Right hindlimb (tissue), 1 donor: ENCODE data around the gene NOXRED1.

Source experiments
- DNase-seq: peaks from one replicate; pipeline ENCODE4 v3.0.0-alpha.2; 2018

Gene NOXRED1

DNA sequence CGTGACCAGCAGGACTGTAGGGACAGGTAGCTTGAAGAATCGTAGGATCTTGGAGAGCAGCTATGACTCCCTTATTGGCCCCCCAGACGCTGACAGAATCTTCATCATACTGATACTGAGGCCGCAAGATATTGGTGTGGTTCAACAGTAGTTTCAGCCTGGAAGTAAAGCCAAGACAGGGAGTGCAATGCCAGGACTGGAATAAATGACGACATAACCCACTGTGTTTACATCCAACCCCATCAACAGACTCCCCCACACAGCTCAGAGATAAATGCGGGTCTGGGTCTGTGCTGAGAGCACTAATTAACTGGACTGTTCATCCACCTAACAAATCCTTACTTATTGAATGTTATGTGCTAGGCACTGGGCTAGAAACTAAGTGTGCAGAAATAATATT lies 16.6 kb downstream of the NOXRED1 start:
- DNase-seq, result no peak

DNA sequence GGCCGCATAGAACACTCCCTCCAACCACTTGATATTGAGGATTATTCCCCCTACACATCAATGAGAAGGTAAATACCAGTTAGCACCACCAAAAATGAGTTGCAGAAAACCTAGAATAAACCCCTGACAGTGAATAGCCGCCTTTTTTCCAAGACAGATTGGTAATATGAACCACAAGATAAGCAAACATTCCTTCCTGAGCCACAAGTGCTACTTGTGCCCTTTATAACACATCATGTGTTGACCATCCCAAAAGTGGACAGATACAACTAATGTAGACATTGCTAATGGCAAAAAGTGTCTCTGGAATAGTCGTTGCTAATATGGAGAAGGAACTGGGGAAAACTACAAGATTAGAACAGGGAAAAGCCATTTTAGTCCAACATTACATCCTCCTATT lies 17.2 kb downstream of the NOXRED1 start:
- no peak for DNase-seq

DNA sequence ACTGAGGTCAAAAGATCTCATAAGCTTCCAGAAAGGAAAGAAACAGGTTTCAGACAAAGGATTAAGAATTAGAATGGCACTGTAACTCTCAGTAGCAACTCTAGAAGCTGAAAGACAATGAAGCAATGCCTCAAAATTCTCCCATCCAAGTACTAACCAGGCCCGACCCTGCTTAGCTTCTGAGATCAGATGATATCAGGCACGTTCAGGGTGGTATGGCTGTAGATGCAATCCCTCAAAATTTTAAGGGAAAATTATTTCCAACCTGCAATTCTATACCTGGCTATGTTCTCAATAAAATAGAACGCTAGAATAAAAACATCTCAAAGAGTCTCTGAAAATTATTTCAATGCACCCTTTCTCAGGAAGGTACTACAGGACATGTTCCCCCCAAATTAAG lies 19.6 kb downstream of the NOXRED1 start:
- DNase-seq, result no peak

DNA sequence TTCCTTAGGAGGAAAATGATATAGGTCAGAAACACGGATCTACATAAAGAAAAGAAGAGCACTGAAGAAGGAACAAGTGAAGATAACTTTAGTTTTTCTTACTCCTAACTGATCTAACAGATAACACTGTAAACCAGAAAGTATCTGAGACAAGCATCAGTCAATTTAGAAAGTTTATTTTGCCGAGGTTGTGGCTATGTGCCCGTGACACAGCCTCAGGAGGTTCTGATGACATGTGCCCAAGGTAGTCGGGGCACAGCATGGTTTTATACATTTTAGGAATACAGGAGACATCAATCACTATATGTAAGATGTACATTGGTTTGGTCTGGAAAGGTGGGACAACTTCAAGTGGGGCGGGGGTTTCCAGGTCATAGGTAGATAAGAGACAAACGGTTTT lies 23.1 kb downstream of the NOXRED1 start:
- DNase-seq, result no peak

DNA sequence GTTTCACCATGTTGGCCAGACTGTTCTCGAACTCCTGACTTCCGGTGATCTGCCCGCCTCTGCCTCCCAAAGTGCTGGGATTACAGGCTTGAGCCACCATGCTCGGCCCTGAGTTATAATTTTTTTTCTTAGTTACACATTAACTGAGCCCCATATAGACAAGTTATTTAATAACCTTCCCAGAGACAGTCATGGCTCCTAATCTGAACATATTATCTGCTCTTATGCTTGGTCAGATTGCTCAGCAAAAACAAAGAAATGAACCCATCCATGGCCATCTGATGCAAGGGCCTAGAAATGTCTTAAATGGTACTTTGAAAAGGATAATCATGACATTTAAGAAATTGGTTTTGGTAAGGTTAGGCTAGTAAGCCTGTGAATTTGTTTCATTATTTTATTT lies 33.1 kb downstream of the NOXRED1 start:
- no peak for DNase-seq

DNA sequence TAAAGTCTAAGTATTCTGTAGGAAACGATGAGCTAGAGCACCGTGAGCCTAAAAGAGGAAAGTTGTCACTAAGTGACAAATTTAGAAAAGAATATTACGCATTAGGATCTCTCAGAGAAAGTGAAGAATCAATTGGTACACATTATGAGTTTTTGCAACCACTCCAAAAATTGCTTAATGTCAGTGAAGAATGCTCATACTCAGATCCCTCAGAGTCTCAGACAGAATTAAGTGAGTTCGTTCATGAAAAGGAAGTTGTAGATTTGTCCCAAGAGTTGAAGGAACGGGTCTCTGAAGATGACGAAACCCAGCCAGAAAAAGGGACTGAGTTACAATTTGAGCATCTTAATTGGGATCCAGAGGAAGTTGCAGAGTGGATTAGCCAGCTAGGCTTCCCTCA lies 44.6 kb downstream of the NOXRED1 start:
- no peak for DNase-seq

DNA sequence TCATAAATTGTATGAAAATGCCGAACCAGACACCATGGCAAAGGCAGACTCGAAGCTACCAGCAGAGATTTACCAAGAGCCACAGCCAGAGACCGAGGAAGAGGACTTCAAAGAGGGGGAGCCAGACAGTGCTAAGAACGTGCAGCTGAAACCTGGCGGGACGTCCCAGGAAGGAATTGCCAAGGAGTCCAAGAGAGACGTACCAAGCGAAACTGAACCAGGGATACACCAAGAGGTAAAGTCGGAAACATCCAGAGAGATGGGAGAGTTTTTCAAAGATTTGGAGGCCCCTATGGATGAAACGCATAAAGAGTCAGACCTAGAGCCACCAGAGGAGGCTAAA lies 45.9 kb downstream of the NOXRED1 start:
- DNase-seq, result no peak

DNA sequence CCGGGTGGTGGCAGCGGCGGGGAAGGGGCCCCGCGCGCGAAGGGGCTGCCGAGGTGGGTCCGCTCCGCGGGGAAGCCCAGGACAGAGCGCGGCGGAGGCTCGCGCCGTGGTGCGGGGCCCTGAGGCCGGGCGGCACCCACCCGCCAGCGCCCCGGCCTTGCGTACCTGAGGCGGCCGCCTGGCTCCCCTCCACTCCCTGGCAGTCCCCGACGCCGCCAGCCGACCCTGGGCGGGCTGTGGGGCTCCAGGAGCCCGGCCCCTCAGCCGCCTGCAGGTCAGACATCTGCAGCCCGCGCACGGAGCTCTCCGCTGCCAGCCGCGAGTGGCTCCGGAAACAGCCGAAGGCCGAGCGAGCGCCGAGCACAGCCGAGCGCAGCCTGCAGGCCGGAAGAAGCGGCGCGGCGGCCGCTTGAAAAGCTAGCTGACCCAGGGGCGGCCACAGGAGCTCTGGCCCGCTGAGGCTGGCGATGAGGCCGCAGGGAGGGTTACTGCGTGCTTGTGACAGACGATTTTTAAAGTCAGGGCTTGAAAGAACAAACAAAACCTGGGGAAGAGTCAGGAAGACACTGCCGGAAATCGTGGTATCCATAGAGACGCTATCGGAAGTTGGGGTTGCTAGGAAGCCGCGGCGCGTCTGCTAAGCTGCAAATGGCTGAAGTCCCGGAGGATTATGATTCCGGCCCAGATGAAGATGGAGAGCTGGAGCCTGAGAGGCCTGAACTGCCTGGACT lies 46.4 kb downstream of the NOXRED1 start, which contains the start of the genes SAMD15 and TMED8:
Gene SAMD15, plus strand, starts transcription at position 609 of the 731 bp plus-strand sequence. Its CDS starts 40 bp downstream, at position 649.
Gene TMED8, minus strand, starts transcription at position 324 of the 731 bp plus-strand sequence. Its CDS starts 41 bp downstream, at position 283.
- DNase-seq, result peak; percentile 94

DNA sequence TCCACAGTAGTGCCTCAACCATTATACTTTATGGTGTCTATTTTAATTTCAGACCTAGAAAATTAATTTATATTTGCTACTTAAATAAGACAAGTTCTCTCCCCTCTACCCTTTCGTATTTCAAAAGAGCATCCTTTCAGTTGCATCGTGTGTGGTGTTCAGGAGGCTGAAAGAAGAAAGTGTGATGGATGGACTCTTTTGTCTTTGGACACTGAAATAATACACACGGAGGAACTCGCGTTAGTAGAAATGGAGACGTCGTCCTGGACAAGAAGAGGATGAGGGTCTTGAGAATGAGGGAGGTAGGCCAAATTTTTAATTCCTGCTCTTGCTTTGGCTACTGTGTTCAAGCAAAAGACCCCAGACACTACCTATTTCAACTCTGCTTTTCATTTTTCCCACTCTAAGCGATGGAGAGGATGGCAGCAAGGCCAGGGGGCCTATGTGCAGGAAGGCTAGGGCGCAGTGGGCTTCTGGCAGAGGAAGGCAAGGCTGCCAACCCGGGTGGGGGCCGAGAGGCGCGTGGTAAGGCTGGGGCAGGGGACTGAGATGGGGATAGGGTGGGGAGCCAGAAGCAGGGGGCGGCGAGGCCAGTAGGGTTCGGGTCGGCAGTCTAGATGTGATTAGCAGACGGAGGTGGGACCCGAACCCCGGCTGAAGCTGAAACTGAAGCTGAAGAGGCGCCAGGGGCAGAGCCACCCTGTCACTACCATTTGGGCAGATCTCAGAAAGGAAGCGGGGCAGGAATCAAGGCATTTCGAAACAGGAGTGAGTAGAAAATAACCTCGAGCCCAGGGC lies 47.2 kb downstream of the NOXRED1 start:
- DNase-seq, result peak; percentile 48

DNA sequence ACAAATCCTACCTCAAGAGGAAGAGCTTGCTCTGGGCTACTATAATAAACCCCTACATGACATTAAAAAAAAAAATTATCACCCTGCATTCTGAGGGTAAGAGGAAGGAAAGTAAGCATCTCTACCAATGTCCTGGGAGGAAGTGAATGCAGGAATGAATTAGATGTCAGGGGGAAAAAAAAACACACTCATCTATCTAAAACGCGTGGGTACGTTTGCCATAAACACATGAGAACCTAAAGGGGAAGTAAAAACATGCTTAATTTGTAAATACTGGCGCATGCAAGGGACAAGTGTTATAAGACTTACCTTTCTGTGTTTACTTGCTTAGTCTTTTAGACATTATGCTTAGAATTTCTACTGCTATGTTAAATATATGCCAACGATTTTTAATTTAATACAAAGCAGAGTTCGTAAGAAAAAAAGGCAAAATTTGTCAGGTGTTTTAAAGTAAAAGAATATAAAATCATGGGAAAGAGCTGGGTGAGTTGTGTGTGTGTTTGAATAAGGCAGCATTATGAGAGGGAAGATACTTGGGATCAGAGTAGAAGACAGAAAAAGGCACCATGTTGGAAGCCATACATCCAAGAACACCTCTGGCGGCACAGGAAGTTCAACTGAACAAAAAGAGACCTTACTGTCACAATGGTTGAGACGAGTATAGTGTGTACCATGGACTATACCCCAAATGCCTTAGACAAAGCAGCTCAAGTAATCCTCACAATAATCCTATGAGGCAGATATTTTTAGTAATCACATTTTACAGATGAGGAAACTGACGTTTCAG lies 48.0 kb downstream of the NOXRED1 start:
- no peak for DNase-seq

DNA sequence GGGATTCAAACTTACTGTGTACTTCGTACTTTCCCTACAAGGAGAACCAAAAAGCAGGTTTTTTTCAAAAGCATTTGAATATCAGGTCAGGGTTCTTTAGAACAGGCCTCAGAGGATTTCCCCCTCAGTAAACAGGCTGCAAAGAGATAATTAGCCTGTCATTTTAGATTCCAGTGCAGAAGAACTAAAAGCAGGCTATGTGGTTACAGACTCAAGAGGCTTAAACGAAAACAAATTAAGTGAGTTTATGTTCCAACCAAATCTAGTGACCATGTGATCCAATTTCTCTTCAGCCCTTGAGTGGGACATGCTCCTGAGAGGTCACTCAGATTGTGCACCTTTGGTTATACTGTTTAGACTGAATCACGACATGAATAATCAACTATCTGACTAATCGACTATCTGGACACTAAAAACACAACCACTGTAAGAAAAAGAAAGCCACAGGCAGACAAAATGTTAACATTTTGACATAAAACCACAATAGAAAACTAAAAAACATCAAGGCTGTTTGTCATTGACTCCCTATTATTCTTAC lies 51.0 kb downstream of the NOXRED1 start:
- DNase-seq, result no peak

DNA sequence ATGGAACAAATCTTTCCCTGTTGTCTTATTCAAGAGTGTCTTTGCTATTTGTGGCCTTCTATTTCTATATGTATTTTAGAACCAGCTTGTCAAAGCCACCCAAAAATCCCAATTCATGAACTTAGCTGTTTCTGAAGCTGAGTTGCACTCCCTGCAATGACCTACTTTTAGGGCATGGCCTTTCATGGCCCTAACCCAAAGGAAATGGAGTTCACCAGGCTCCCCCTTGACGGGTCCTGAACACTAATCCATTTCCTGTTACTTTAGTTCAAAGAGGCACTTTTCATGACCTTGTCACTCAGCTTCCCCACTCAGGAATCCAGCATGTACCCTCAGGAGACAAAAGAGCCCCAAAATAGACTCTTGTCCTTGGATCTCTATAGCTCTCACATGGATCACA lies 54.0 kb downstream of the NOXRED1 start:
- DNase-seq, result no peak

DNA sequence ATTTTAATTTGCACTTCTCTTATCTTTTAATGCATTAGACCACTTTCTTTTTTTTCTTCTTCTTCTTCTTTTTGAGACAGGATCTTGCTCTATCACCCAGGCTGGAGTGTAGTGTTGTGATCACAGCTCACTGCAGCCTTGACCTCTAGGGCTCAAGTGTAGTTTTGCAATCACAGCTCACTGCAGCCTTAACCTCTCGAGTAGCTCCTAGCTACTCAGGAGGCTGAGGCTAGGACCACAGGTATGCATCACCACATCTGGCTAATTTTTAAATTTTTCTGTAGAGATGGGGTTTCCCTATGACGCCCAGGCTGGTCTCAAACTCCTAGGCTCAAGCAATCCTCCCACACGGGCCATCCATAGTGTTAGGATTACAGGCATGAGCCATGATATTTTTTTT lies 59.2 kb downstream of the NOXRED1 start:
- DNase-seq, result no peak

DNA sequence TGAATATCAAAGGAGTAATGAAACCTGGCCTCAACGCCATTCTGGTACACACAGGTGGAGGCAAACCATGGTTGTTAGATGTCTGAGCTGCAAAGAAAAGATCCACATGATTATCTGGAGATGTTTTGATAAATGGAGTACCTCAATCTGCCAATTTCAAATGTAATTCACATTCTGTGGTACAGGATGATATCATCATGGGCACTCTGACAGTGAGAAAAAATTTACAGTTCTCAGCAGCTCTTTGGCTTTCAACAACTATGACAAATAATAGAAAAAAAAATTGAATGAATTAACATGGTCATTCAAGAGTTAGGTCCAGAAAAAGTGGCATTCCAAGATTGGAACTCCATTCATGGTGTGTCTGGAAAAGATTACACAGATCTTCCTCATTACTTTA lies 63.7 kb downstream of the NOXRED1 start:
- DNase-seq, result no peak

DNA sequence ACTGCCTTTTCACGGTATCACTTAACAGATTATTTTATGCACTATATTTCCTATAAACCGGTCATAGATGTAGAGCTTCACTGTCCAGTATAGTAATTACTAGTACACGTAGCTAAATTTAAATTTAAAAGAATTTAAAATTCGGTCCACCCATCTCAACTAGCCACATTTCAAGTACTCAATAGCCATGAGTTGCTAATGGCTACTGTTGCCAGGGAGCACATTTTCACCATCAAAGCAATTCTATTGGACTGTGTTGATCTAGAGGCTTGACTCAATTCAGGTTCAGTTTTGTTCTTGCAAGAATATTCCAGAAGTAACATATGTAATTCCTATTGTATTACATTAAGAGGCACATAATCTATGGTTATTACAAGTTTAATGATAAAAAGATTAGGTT lies 66.4 kb downstream of the NOXRED1 start:
- DNase-seq, result no peak

DNA sequence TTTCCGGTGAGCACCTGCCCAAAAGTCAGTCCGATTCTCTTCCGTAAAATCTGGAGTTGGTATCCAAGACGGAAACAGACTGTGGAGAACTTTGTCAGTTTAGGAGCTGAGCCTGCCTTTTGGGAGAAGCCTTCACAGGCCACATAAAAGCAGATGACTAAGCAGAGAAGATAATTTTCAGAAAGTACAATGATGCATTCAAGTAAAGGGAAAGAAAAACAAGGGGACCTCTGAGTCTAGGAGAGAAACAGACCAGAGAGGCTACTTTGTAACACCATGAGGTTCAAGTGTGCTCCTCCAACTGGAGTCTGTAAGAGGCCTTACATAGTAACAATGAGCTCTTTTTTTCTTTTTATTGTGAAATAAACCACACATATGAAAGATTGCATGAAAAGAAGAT lies 67.5 kb downstream of the NOXRED1 start:
- no peak for DNase-seq

DNA sequence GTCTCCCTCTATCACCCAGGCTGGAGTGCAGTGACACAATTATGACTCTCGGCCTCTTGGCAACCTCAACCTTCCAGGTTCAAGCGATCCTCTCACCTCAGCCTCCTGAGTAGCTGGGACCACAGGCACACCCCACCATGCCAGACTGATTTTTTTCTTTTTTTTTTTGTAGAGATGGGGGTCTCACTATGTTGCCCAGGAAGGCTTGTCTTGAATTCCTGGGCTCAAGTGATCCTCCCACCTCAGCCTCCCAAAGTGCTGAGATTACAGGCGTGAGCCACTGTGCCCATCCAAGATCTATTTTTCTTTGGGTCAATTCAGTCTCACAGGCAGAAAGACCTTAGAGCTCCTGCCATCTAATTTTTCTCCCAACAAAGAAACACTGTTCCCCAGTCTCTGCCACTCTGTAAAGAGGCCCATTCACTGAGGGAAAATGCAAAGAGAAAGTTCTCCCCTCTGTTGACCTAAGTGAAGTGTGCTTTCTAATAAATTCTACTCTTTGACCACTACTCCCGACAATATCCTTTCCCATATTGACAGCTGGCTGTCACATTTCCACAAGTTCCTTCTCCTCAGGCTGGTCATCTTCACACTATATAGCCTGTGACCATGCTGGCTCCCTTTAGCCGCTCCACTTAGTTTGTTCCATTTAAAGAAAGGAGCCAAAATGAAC lies 69.7 kb downstream of the NOXRED1 start:
- DNase-seq, result no peak

DNA sequence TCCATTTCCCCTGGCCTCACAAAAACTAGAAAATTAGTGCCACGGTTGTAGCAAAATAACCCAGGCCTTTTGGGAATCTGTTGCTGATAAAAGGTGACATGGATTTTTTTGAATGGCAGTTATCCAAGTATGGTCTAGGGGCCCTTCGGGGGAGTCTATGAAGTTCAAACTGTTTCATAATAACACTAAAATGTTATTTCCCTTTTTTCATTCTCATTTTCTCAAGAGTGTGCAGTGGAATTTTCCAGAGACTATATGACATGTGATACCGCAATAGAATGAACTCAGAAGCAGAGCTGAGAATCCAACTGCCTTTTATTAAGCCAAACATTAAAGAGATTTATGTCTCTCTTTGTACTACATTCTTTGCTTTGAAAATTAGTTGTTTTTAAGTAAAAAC lies 75.6 kb downstream of the NOXRED1 start:
- no peak for DNase-seq

DNA sequence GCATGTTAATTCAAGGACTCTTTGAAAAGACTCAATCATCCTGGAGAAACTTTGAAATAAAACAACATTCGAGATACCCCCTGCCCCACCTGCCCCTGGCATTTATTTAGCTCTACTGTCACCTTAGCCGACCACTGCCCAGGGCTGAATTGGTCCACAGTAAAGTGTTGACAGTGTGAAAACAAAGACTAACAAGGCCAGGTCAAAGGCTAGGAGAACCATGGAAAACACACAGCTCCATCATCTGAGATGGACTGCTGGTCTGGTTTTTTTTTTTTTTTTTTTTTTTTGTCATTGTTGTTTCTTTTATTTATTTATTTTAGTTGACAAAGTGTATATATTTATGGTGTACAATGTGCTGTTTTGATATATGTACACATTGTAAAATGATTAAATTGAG lies 76.8 kb downstream of the NOXRED1 start:
- DNase-seq, result no peak

DNA sequence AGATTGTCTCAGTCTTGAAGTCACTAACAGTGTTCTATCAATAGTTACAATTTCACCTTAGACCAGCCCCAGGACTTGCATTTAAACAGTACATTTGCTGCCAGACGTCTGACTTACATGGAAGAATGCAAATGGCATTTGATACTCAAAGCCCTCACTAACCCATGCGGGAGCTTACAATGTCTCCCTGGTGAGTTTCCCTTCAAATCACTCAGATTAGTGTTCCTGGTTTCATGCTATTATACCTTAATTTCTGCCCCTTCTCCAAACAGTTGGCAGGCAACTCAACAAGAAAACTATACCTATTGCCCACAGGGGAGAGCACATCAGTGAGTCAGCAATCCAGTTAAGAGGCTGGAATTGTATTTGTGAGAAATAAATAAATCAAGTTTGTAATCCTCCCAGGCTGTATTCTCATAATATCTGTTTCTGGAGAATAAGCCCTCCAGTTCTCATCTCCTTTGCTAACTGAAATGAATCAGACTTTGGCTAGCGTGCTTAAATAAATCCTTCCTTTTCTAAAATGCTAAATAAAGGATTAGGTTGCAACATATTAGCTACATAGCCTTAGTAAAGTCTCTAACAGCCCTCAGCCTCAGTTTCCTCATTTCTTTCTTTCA lies 78.8 kb downstream of the NOXRED1 start:
- no peak for DNase-seq
